IPS-NIHi11 (cell line): Measurements from ENCODE around the gene NAPB.
"Not testable (repeated sequence)": the region's sequence is repeated elsewhere in the genome, so short reads cannot be mapped to it uniquely, and the experiment has no call there.

Experiments used
- DNase-seq: peaks from one replicate; pipeline ENCODE4 v3.0.0; 2012; ENCODE audit warnings: mixed read lengths, low spot score

NAPB gene

GRCh38 chr20:23367770-23368169, 53.5 kb downstream of the NAPB start:
- no peak for DNase-seq

GRCh38 chr20:23366384-23366783, 54.9 kb downstream of the NAPB start:
- DNase-seq = no peak

GRCh38 chr20:23365390-23366165, 55.7 kb downstream of the NAPB start:
- peak; percentile 28 for DNase-seq

- DNase-seq = no peak
Measured at GRCh38 chr20:23363257-23363649, 58.0 kb downstream of the NAPB start.

- DNase-seq = peak; percentile 35
Measured at GRCh38 chr20:23362392-23363256, 58.7 kb downstream of the NAPB start.

GRCh38 chr20:23361476-23362391, 59.6 kb downstream of the NAPB start, which contains the start of gene GZF1:
Gene GZF1, plus strand, starts transcription at chr20:23362182. Its CDS starts 2,202 bp downstream, at chr20:23364384.
- DNase-seq = peak; percentile 96

GRCh38 chr20:23361119-23361475, 60.2 kb downstream of the NAPB start:
- DNase-seq = no peak

GRCh38 chr20:23360531-23360930, 60.8 kb downstream of the NAPB start:
- DNase-seq = no peak

GRCh38 chr20:23358923-23359593, 62.2 kb downstream of the NAPB start:
- DNase-seq = no peak

- no peak for DNase-seq
Measured at GRCh38 chr20:23358563-23358906, 62.8 kb downstream of the NAPB start.

- peak; percentile 88 for DNase-seq
Measured at GRCh38 chr20:23357767-23358562, 63.3 kb downstream of the NAPB start.

GRCh38 chr20:23356203-23356602, 65.1 kb downstream of the NAPB start:
- no peak for DNase-seq

GRCh38 chr20:23350904-23351838, 70.1 kb downstream of the NAPB start:
- DNase-seq = peak; percentile 31

GRCh38 chr20:23350196-23350903, 70.9 kb downstream of the NAPB start, which contains the start of gene NXT1:
Gene NXT1, plus strand, starts transcription at chr20:23350791. Its CDS starts 3,251 bp downstream, at chr20:23354042.
- peak; percentile 88 for DNase-seq

GRCh38 chr20:23349338-23350195, 71.7 kb downstream of the NAPB start:
- DNase-seq = peak; percentile 80

GRCh38 chr20:23348510-23348909, 72.8 kb downstream of the NAPB start:
- not testable (repeated sequence) for DNase-seq

GRCh38 chr20:23347791-23348190, 73.5 kb downstream of the NAPB start:
- DNase-seq = no peak

- DNase-seq = no peak
Measured at GRCh38 chr20:23346002-23346401, 75.3 kb downstream of the NAPB start.
